Measurements from ENCODE around the gene MARK3. TPM values are rescaled to one million over a fixed set of nuclear protein-coding genes. Genes with fewer than 3 reads are reported as not detected.

Gene MARK3
- total RNA-seq, 1 donor from 2014 or later = 99.4 TPM

GRCh38 chr14:103393676-103394626 is 8.7 kb downstream of the MARK3 start:
- DNase-seq (peak; percentile 55), ATAC-seq (peak; percentile 57 to 59)
- Histone ChIP-seq H3K4me1 (peaks cover 90% of the 10 kb centered on the region), H3K36me3 (no peaks in the 10 kb centered on the region), H3K27me3 (ENCODE audit: low read depth) (no peaks in the 10 kb centered on the region), H3K27ac (peak overlapping the region; percentile 42), H3K4me3 (no peak overlapping the region), H3K9me3 (no peaks in the 10 kb centered on the region)
- intact Hi-C loops (cut with DNase I) = no loop called here
- TF ChIP-seq, protein P1, sequence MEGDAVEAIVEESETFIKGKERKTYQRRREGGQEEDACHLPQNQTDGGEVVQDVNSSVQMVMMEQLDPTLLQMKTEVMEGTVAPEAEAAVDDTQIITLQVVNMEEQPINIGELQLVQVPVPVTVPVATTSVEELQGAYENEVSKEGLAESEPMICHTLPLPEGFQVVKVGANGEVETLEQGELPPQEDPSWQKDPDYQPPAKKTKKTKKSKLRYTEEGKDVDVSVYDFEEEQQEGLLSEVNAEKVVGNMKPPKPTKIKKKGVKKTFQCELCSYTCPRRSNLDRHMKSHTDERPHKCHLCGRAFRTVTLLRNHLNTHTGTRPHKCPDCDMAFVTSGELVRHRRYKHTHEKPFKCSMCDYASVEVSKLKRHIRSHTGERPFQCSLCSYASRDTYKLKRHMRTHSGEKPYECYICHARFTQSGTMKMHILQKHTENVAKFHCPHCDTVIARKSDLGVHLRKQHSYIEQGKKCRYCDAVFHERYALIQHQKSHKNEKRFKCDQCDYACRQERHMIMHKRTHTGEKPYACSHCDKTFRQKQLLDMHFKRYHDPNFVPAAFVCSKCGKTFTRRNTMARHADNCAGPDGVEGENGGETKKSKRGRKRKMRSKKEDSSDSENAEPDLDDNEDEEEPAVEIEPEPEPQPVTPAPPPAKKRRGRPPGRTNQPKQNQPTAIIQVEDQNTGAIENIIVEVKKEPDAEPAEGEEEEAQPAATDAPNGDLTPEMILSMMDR (IDR thresholded peaks at IDR 0.05) = peak; percentile 83

GRCh38 chr14:103395244-103395643 is 10.0 kb downstream of the MARK3 start:
- no peak for DNase-seq
- Histone ChIP-seq H3K9me3 (no peaks in the 10 kb centered on the region), H3K27ac (peak overlapping the region; percentile 5), H3K27me3 (ENCODE audit: low read depth) (no peaks in the 10 kb centered on the region), H3K4me1 (peaks cover 98% of the 10 kb centered on the region), H3K4me3 (no peak overlapping the region), H3K36me3 (no peaks in the 10 kb centered on the region)
- ATAC-seq = no peak
- TF ChIP-seq, protein P1 (IDR thresholded peaks at IDR 0.05) = no peak
- intact Hi-C loops (cut with DNase I) = no loop called here

DNA sequence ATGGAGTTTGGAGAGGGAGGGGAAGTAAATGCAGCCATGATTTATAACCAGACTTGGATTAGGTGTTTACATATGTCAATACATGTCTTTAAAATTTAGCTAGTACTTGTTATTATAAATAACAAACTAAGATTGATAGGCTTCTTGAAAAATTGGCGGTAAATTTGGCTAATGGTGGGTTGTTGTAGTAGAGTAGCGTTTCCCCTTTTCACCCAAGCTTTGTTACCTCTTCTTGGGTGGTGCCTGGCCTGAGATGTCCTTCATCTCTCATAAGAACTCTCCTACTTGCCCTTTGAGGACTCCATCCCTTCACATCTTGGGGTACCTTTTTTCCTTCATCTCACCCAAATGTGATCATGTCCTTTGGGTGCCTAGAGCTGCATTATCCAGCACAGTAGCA is 11.2 kb downstream of the MARK3 start:
- TF ChIP-seq, protein P1 (IDR thresholded peaks at IDR 0.05) = no peak

DNA sequence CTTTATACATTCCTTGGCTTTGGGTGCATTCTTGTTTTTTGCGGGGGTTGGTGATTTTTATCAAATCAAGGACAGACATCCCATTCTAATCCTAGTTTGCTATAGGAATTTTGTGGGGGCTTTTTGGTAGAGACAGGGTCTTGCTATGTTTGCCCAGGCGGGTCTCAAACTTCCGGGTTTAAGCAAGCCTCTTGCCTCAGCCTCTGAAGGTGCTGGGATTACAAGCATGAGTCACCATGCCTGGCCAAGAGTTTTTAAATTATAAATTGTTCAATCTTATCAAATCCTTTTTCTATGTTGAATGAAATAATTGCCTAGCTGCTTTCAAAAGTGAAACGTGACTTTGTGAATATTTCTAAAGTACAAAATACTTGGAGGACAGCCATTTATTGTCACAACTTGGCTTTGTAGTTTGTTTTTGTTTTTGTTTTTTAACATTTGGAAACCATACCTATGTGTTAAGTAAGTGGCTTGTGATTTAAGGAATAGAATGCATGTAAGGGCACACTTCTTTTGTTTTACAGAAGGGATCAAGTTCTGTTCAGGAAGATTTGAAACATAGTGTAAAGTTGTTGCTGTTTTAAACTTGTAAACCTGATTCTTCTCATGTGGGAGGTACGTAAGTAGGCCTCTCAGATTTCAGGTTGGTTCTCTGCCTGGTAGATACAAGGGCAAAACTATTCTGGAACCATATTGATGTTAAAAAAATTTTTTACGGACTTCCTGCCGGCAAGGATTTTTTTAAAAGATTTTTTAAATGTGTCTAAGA is 13.4 kb downstream of the MARK3 start:
- Histone ChIP-seq H3K27ac (peak overlapping the region; percentile 15), H3K4me1 (peaks cover 95% of the 10 kb centered on the region)
- intact Hi-C loops (cut with DNase I) = no loop called here

More for the DNA sequence above, 11.2 kb downstream of the MARK3 start:
- no peak for ATAC-seq
- H3K4me1 ChIP-seq = peaks cover 95% of the 10 kb centered on the region
- no peaks in the 10 kb centered on the region for H3K27me3 ChIP-seq (ENCODE audit: low read depth)
- H3K4me3 ChIP-seq = no peak overlapping the region
- DNase-seq = no peak
- H3K9me3 ChIP-seq = no peaks in the 10 kb centered on the region
- no peak overlapping the region for H3K27ac ChIP-seq
- intact Hi-C loops (cut with DNase I) = no loop called here
- no peaks in the 10 kb centered on the region for H3K36me3 ChIP-seq

DNA sequence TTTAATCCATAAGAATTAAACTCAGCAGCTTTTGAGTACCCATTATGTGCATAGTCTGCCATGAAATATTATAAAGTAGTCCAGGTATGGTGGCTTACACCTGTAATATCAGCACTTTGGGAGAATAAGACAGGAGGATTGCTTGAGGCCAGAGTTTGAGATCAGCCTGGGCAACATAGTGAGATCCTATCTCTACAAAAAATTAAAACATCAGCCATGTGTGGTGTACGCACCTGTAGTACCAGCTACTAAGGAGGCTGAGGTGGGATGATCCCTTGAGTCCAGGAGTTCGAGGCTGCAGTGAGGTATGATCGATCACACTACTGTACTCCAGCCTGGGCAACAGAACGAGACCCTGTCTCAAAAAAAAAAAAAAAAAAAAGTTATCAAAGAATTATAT is 15.3 kb downstream of the MARK3 start:
- intact Hi-C loops (cut with DNase I) = no loop called here
- peaks cover 95% of the 10 kb centered on the region for H3K4me1 ChIP-seq
- TF ChIP-seq, protein P1 (IDR thresholded peaks at IDR 0.05) = no peak

More for the DNA sequence above, 13.4 kb downstream of the MARK3 start:
- ATAC-seq = peak in 1 of 2 donors; percentile 40
- TF ChIP-seq, protein P1 (IDR thresholded peaks at IDR 0.05) = no peak
- H3K9me3 ChIP-seq = no peaks in the 10 kb centered on the region
- DNase-seq = no peak
- no peak overlapping the region for H3K4me3 ChIP-seq
- no peaks in the 10 kb centered on the region for H3K36me3 ChIP-seq
- H3K27me3 ChIP-seq (ENCODE audit: low read depth) = no peaks in the 10 kb centered on the region

More for the DNA sequence above, 15.3 kb downstream of the MARK3 start:
- H3K4me3 ChIP-seq = no peak overlapping the region
- ATAC-seq (no peak), DNase-seq (no peak)
- H3K9me3 ChIP-seq = no peaks in the 10 kb centered on the region
- no peak overlapping the region for H3K27ac ChIP-seq
- H3K36me3 ChIP-seq = peaks cover 3% of the 10 kb centered on the region
- no peaks in the 10 kb centered on the region for H3K27me3 ChIP-seq (ENCODE audit: low read depth)
